Kidney epithelial cell (primary cell): Measurements from ENCODE around the gene NECTIN1. TPM values are rescaled to one million over a fixed set of nuclear protein-coding genes. Genes with fewer than 3 reads are reported as not detected.

Experiments used
- DNase-seq: peaks from one replicate; pipeline ENCODE4 v3.0.0-alpha.2; 2010; ENCODE audit warnings: low read depth
- H3K27me3 ChIP-seq: 2 replicates; pipeline ENCODE4 v1.6.0; 2011; ENCODE audit warnings: low read length; ENCODE audit not compliant: control insufficient read depth, insufficient read depth
- H3K36me3 ChIP-seq: 2 replicates; pipeline ENCODE4 v1.5.1; 2011; ENCODE audit warnings: low read length; ENCODE audit not compliant: control insufficient read depth, insufficient read depth
- H3K4me3 ChIP-seq: 2 replicates; pipeline ENCODE4 v1.5.1; 2011; ENCODE audit warnings: low read depth, mild to moderate bottlenecking, control low read depth, low read length
- CTCF ChIP-seq: IDR thresholded peaks from 2 replicates; pipeline ENCODE4 v1.5.1; 2011; ENCODE audit warnings: mild to moderate bottlenecking, moderate library complexity, low read length, control low read depth, inconsistent platforms; ENCODE audit not compliant: insufficient read depth, poor library complexity, severe bottlenecking
- total RNA-seq: library from RNA; depleted of rRNA; stranded (reverse); fragments of >200 nt; gene quantifications from 2 replicates; pipeline ENCODE4 v1.2.3, GENCODE V29; 2015

NECTIN1 gene
- total RNA-seq, 1 donor from 2014 or later, result 15.0 TPM

GRCh38 chr11:119589001-119589400 is 140.0 kb downstream of the NECTIN1 start:
- H3K36me3 ChIP-seq, result no peaks in the 10 kb centered on the region
- H3K27me3 ChIP-seq, result no peaks in the 10 kb centered on the region
- no peak overlapping the region for H3K4me3 ChIP-seq
- no peak for DNase-seq
- no peak for TF ChIP-seq CTCF
